Colonic mucosa (tissue), 4 donors: ENCODE data around the gene KCNH3. TPM values are rescaled to one million over a fixed set of nuclear protein-coding genes. Genes with fewer than 3 reads are reported as not detected.
A peak's percentile ranks its signal among the peaks of the same experiment; 100 is the strongest.

Source experiments
- DNase-seq: peaks from one replicate; pipeline ENCODE4 v3.0.0-alpha.2; 2020
- H3K27ac ChIP-seq: fragments of 200-600 bp; one replicate; pipeline ENCODE4 v1.8.0; 2021
- H3K27me3 ChIP-seq: fragments of 200-600 bp; one replicate; pipeline ENCODE4 v1.8.0; 2021
- H3K36me3 ChIP-seq: fragments of 200-600 bp; one replicate; pipeline ENCODE4 v1.8.0; 2021
- H3K4me1 ChIP-seq: fragments of 200-600 bp; one replicate; pipeline ENCODE4 v1.8.0; 2021; ENCODE audit warnings: mild to moderate bottlenecking
- H3K4me3 ChIP-seq: fragments of 200-600 bp; one replicate; pipeline ENCODE4 v1.8.0; 2021
- H3K9ac ChIP-seq, 2 donors: one replicate each; pipeline ENCODE4 v1.7.0; 2013; ENCODE audit warnings: control low read depth in 2 of 2, low read depth in 2 of 2, low read length in 2 of 2
- H3K9me3 ChIP-seq: fragments of 200-600 bp; one replicate; pipeline ENCODE4 v1.8.0; 2021
- CTCF ChIP-seq: fragments of 200-600 bp; IDR thresholded peaks from one replicate; pipeline ENCODE4 v1.8.0; 2022; ENCODE audit warnings: antibody characterized with exemption, mild to moderate bottlenecking
- intact Hi-C: fragments of 100-400 bp; cut with DNase I; formaldehyde crosslinking; loops from one replicate; pipeline ENCODE4 v1.14.1; 2022
- total RNA-seq, 2 donors: library from RNA; stranded (reverse); fragmentation: NEBNext Ultra II Directional in 1 of 2; extraction: Animal tissue kit (Norgen Biotek cat#: 25700) in 1 of 2; gene quantifications; one replicate each; pipeline ENCODE4 v1.2.1, GENCODE V29; 2021
- donor health status: healthy.
- donor health status: DM: no; HTN: no; CAD: no.
- donor health status: DM: no; HTN: no; CAD: no.

The KCNH3 gene
- total RNA-seq, 2 donors from 2014 or later = 0.05 to 0.13 TPM

DNA sequence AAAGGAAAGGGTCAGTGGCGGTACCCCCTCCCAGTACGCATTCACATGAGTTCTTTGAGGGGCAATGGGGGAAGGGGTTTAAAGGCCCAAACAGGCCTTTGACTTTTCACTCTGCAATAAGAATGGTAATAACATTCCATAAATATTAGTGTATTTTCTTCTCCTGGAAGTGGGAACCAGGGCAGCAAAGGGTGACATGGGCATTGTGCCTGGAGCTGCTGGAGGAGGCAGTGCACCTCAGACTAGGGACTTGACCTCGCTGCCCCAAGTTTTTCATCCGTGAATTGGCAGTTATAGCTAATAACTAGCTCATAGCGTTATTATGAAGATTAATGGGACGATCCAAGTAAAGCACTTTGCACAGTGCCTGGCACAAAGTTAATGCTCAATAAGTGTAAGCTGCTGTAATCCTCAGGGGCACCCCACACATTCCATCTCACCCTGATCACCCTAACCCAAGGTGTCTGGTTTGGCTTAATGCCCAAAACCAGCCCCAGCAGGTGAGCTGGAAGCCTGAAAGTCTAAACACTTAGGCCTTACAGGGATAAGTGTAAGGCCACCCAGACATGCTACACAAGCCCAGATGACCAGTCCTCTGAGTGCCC is 2.8 kb upstream of the KCNH3 start:
- Histone ChIP-seq H3K36me3 (no peaks in the 10 kb centered on the region), H3K27me3 (peaks cover 34% of the 10 kb centered on the region), H3K9me3 (no peaks in the 10 kb centered on the region), H3K4me1 (peaks cover 5% of the 10 kb centered on the region), H3K27ac (no peak overlapping the region), H3K9ac (no peak overlapping the region), H3K4me3 (no peak overlapping the region)
- intact Hi-C loops = no loop called here
- no peak for TF ChIP-seq CTCF
- DNase-seq = no peak

DNA sequence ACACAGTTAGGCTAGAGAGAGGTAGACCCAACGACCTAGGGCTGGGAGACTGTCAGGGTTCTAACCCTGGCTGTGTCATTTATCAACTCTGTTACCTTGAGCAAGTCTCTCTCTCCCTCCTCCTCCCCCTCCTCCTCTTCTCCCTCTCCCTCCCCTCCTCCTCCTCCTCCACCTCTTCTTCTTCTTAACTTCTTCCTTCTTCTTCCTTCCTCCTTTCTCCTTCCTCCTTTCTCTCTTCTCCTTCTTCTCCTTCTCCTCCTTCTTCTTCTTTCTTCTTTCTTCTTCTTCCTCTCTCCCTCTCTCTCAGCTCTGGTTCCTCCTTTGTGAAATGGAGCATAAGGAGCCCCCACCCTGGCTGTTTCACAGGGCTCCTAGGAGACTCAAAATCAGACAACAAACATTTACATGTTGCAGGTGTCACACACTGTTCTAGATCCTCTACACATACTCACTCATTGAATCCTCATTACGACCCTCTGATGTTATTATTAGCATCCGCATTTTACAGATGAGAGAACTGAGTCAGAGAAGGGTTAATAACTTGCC is 2.2 kb upstream of the KCNH3 start:
- no peak for TF ChIP-seq CTCF
- Histone ChIP-seq H3K27ac (no peak overlapping the region), H3K4me1 (peaks cover 5% of the 10 kb centered on the region), H3K4me3 (no peak overlapping the region), H3K27me3 (peaks cover 34% of the 10 kb centered on the region), H3K9ac (no peak overlapping the region), H3K36me3 (no peaks in the 10 kb centered on the region), H3K9me3 (no peaks in the 10 kb centered on the region)
- intact Hi-C loops = no loop called here
- DNase-seq = no peak

GRCh38 chr12:49537231-49537751 is 1.5 kb upstream of the KCNH3 start:
- no peak for TF ChIP-seq CTCF
- DNase-seq = no peak
- intact Hi-C loops = no loop called here
- Histone ChIP-seq H3K27me3 (peaks cover 34% of the 10 kb centered on the region), H3K4me3 (peak overlapping the region; percentile 46), H3K4me1 (peaks cover 5% of the 10 kb centered on the region), H3K27ac (no peak overlapping the region), H3K9me3 (no peaks in the 10 kb centered on the region), H3K9ac (no peak overlapping the region), H3K36me3 (no peaks in the 10 kb centered on the region)

- Histone ChIP-seq H3K27me3 (peaks cover 34% of the 10 kb centered on the region), H3K9me3 (no peaks in the 10 kb centered on the region), H3K27ac (no peak overlapping the region), H3K4me3 (peak overlapping the region; percentile 46), H3K9ac (peak overlapping the region in 1 of 2 donors; percentile 53), H3K36me3 (no peaks in the 10 kb centered on the region), H3K4me1 (peaks cover 5% of the 10 kb centered on the region)
- DNase-seq = no peak
- no peak for TF ChIP-seq CTCF
- intact Hi-C loops = no loop called here
These were observed 899 bp upstream of the KCNH3 start for GRCh38 chr12:49537752-49538509.

GRCh38 chr12:49539406-49540228 is 787 bp downstream of the KCNH3 start:
- intact Hi-C loops = no loop called here
- H3K4me3 ChIP-seq = no peak overlapping the region
- no peak overlapping the region for H3K27ac ChIP-seq
- no peak overlapping the region for H3K9ac ChIP-seq
- peaks cover 34% of the 10 kb centered on the region for H3K27me3 ChIP-seq
- peaks cover 5% of the 10 kb centered on the region for H3K4me1 ChIP-seq
- no peak for DNase-seq
- TF ChIP-seq CTCF = no peak
- H3K36me3 ChIP-seq = no peaks in the 10 kb centered on the region
- no peaks in the 10 kb centered on the region for H3K9me3 ChIP-seq
